Dedifferentiated amniotic fluid mesenchymal stem cell (primary cell): Measurements from ENCODE around the gene BRICD5.

Source experiments
- DNase-seq: peaks from one replicate; pipeline ENCODE4 v3.0.0-alpha.2; 2016; ENCODE audit errors: extremely low spot score

The BRICD5 gene

DNA sequence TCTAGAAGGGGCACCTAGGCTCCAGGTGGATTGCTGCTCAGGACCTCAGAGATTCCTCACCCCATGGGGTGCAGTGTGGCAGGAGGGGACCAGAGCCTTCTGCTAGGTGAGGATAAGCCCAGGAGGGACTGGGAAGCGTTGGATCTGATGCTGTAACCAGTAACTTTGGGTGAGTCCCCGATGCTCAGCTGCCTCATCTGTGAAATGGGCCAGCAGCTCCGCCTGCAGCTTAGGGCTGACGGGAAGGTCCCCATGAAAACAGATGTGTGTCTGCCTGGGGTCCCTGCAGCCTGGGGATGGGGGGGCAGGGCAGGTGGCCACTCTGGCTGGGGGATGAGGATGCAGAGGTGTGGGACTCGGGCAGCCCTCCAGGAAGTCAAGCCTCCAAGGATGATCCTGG is 11.6 kb downstream of the BRICD5 start:
- DNase-seq = no peak

GRCh38 chr16:2198283-2198682 is 12.4 kb downstream of the BRICD5 start:
- DNase-seq = no peak

- no peak for DNase-seq
Measured at GRCh38 chr16:2197765-2198164, 12.9 kb downstream of the BRICD5 start.

DNA sequence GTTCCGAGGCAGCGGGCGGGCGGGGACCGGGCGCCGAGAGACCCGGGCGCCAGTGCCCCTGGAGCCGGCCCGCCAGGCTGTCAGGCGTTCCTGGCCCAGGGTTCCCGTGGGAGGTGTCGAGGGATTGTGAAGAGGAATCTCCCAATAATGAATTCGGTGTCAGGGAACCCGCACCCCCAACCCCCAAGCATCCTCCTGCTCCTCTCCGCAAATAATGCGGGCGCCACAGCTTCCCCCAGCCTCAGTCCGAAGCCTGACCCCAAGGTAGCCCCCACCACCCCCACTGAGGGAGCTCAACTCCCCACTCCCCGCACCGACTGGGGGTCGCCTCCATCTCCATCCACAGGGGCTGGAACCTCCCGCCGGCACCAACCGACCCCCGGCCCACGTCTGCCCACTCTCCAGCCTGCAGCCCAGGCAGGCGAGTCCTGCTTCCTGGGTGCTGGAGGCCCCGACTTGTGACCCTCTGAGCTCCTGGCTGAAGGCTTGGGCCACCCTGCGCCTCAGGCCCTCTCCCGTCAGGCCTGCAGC is 13.6 kb downstream of the BRICD5 start:
- no peak for DNase-seq

- no peak for DNase-seq
Measured at GRCh38 chr16:2196162-2196980, 14.3 kb downstream of the BRICD5 start, which contains the start of gene CASKIN1. CASKIN1 (minus strand) TSS chr16:2196605; CDS start chr16:2196432, 173 bp downstream.

DNA sequence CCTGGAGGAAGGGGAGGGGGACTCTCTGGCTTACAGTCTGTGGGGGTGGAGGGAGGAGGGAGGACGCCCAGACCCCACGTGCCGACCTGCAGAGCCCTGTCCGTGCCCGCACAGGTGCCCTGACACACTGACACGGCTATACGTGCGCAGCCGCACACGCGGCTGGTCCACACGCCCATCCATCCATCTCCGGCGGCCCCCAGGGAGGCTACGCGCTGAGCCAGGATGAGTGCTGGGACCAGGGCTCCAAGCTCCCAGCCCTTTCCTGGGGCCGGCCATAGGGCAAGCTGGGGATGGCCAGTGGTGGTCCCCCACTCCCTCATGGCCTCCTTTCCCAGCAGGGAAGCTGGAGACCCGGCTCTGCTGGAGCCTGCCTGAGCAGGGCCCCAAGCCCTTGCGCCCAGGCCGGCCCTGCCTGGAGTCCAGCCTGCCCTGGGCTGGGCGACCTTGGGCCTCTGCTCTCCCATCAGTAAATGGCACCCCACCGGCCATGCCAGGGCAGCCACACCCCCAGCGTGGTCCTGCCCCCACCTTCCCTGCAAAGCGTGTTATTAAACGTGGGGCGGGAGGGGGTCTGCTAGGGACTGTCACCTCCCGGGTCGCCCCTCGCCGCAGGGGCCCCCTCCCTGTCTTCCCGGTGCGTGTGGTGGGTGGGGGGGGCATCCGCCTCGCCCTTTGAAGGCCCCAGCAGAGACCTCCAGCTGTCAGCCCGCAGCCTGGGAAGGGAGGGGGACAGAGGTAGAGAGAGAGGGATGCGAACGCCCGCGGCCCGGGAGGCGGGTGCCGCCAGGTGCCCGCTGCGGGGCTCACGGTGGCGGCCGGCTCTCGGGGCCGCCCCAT is 15.1 kb downstream of the BRICD5 start:
- no peak for DNase-seq

- DNase-seq = no peak
Measured at GRCh38 chr16:2194852-2195321, 15.8 kb downstream of the BRICD5 start.

- DNase-seq = no peak
Measured at GRCh38 chr16:2194166-2194834, 16.4 kb downstream of the BRICD5 start.

DNA sequence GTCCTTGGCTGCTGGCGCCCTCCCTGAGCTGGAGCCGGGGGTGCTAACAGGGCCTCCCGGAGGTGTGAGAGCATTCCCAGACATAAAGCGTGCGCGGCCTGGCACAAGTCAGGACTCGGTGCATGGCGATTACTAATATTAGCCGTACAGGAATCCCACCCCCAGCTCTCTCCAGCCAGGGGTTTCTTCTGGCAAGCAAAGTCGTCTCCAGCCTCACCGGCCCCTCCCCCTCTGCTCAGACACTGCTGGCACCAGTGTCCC is 19.3 kb downstream of the BRICD5 start:
- no peak for DNase-seq

- DNase-seq = no peak
Measured at GRCh38 chr16:2190659-2191445, 19.8 kb downstream of the BRICD5 start.

DNA sequence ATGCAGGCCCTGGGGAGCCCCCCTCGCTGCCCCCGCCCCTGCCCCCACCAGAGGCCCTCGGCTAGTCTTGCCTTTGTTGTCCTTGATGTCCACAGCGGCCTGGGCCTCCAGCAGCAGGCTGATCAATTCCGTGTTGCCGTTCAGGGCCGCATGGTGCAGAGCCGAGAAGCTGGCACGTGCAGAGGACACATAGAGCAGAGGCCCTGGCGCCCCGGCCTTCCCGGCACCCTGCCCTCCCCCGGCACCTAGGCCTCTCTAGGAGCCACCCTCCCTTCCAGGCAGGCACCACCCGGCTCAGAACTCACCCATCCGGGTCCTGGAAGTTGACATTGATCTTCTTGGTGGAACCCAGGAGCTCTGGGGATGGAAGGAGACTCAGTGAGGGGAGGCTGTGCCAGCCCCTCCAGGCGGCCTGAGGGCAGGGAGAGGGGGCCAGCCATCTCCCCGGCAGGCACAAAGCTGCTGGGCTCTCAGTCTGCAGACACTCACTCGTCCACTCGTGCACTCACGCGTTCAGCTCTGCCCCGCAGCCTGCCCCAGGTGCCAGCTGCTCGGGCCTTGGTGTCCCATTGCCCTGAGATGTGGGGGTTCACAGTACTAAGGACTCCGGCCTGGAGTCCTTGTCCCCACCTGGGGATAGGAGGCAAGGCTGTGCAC is 20.5 kb downstream of the BRICD5 start:
- no peak for DNase-seq

DNA sequence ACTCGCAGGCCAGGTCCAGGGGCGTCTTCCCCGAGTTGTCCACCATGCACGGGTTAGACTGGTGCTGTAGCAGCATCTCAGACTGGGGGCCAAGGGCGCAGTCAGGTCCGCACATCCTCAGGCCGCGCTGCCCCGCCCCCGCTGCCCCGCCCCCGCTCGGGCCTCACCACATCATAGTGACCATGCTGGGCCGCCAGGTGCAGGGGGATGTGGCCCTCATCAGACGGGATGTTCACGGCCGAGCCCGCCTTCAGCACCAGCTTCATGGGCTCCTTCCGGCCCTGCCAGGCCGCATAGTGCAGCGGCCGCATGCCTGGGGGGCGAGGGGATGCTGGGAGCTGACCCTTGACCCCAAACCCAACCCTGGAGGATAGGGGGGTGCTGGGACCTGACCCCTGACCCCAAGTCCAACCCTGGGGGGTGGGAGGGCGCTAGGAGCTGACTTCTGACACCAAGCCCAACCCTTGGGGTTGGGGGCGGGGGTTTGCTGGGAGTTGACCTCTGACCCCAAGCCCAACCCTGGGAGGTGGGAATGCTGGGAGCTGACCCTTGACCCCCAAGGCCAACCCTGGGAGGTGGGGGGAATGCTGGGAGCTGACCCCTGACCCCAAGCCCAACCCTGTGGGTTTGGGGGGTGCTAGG is 21.3 kb downstream of the BRICD5 start:
- no peak for DNase-seq

DNA sequence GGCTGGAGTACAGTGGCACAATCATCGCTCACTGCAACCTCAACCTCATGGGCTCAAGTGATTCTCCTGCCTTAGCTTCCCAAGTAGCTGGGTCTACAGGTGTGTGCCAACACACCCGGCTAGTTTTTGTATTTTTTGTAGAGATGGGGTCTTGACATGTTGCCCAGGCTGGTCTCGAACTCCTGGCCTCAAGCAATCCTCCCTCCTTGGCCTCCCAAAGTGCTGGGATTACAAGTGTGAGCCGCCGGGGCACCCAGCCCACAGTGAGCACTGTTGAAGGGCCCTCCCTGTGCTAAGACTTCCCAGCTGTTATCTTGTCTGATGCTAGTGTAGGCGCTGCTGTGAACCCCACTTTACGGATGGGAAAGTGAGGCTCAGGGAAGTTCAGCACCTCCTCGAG is 22.3 kb downstream of the BRICD5 start:
- no peak for DNase-seq

- no peak for DNase-seq
Measured at GRCh38 chr16:2187212-2187611, 23.5 kb downstream of the BRICD5 start.

DNA sequence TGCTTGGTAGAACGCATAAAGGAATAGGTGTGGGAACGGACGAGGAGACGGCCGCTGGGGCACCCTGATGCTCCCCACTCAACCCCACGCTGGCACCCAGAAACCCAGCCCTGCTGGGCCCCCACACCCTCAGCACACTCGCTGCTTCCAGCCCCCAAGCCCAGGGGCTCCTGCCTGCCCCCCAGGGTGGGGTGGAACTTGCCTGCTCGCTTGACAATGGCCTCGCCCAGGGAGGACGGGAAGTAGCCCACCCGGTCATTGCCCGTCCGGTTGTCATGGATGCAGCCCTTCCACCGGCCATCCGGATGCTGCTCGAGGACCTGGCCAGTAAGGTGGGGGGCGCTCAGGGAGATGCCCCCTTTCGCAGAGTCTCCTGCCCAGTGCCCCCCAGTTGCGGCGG is 24.2 kb downstream of the BRICD5 start:
- no peak for DNase-seq

GRCh38 chr16:2186064-2186463 is 24.6 kb downstream of the BRICD5 start:
- no peak for DNase-seq

- no peak for DNase-seq
Measured at GRCh38 chr16:2184962-2185361, 25.7 kb downstream of the BRICD5 start.

- no peak for DNase-seq
Measured at GRCh38 chr16:2184346-2184745, 26.3 kb downstream of the BRICD5 start.

DNA sequence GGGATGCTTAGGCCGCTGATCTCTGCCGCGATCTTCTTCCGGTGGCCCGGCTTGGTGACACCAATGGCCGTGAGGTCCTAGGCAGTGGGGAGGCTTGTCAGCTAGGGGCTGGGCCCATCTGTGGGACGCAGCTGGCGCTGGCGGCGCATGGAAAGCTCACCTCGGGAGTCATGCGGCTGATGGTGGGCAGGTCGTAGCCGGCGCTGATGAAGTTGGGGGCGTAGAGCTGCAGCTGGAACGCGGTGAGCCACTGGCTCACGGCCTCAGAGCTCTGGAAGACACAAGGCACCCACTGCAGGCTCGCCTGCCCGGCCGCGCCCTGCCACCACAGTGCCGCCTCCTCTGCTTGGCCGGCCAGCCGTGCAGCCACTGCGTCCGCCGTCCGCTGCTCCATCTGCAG is 27.0 kb downstream of the BRICD5 start:
- DNase-seq = no peak

- no peak for DNase-seq
Measured at GRCh38 chr16:2181952-2182351, 28.7 kb downstream of the BRICD5 start.
